DND-41 (cell line): ENCODE measurements around the gene MEF2C.

ENCODE experiments used
- CTCF ChIP-seq: IDR thresholded peaks from 2 replicates; pipeline ENCODE4 v1.5.1; 2012; ENCODE audit warnings: borderline replicate concordance, low read length, moderate library complexity, mild to moderate bottlenecking; ENCODE audit not compliant: poor library complexity, severe bottlenecking; ENCODE audit errors: extremely low read depth
- EZH2 ChIP-seq: IDR thresholded peaks from 3 replicates; pipeline ENCODE4 v1.6.1; 2012; ENCODE audit warnings: borderline replicate concordance, low read depth, mild to moderate bottlenecking, moderate library complexity, low read length, inconsistent platforms; ENCODE audit not compliant: severe bottlenecking

GRCh38 chr5:88872971-88873370, 10.0 kb downstream of the MEF2C start:
- no peak for TF ChIP-seq CTCF
- TF ChIP-seq EZH2: no peak
